HG02571 (cell line): Measurements from ENCODE around the gene UTP25.
"Not testable (repeated sequence)": the region's sequence is repeated elsewhere in the genome, so short reads cannot be mapped to it uniquely, and the experiment has no call there.

Experiments
- ATAC-seq: cut with Tn5 transposase; IDR thresholded peaks from one replicate; pipeline ENCODE4 v1.9.1; 2021; ENCODE audit warnings: mild to moderate bottlenecking, moderate library complexity; ENCODE audit not compliant: unreplicated experiment

The UTP25 gene

DNA sequence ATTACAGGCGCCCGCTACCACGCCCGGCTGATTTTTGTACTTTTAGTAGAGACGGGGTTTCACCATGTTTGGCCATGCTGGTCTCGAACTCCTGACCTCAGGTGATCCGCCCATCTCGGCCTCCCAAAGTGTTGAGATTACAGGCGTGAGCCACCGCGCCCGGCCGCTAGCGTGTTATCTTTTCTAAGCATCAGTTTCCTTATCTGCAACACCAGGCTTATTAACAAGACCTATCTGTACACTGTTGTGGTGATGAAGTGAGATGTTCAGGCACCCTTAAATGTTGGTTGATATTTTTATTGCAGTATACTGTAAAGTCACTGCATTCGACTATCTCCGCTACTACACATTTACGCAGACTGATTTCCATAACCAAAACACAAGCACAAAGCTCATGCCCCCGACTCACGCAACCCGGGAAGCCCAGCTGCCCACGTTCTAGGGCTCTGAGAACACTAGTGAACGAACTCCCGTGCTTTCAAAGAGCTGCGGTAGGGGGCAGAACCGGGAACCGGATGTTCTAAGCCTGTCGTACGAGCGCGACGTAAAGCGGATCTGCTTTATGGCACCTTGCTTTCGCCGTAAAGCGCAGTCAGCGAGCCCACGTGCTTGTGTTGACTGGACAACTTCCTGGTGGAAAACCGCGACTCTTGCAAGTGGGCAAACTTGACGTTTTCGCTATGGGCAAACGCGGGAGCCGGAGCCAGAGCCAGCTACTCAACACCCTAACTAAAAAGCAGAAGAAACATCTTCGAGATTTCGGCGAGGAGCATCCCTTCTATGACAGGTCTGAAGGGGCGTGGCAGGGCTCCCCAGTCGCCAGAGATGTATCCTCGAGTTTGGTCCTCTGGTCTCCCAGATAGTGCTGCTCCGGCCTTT is at the start of gene UTP25:
TSS of gene UTP25 (plus strand) at position 589 of the 879 bp plus-strand sequence. CDS start at position 681, 92 bp downstream.
- peak; percentile 91 for ATAC-seq

- ATAC-seq = no peak
Measured at GRCh38 chr1:209778102-209778501, 49.7 kb upstream of the UTP25 start.

GRCh38 chr1:209780268-209780667 is 47.5 kb upstream of the UTP25 start:
- ATAC-seq = no peak

DNA sequence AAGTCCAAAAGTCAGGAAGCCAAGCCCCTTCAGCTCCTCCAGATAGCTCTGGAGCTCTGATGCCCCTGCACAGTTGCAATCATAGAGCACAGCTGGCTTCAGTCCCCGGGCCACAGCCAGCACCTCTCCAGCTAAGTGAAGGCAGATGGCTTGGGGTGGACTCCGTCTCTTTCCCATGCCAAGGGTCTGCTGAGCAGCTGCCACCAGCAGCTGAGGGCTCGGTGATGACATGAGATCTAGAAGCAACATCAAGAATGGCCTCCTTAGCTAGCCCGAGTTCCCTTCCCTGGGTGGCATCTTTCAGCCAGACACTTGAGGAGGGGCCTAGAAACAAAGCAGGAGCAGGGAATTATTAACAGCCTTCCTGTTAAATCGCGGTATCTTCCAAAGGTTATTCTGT is 44.4 kb upstream of the UTP25 start:
- no peak for ATAC-seq

DNA sequence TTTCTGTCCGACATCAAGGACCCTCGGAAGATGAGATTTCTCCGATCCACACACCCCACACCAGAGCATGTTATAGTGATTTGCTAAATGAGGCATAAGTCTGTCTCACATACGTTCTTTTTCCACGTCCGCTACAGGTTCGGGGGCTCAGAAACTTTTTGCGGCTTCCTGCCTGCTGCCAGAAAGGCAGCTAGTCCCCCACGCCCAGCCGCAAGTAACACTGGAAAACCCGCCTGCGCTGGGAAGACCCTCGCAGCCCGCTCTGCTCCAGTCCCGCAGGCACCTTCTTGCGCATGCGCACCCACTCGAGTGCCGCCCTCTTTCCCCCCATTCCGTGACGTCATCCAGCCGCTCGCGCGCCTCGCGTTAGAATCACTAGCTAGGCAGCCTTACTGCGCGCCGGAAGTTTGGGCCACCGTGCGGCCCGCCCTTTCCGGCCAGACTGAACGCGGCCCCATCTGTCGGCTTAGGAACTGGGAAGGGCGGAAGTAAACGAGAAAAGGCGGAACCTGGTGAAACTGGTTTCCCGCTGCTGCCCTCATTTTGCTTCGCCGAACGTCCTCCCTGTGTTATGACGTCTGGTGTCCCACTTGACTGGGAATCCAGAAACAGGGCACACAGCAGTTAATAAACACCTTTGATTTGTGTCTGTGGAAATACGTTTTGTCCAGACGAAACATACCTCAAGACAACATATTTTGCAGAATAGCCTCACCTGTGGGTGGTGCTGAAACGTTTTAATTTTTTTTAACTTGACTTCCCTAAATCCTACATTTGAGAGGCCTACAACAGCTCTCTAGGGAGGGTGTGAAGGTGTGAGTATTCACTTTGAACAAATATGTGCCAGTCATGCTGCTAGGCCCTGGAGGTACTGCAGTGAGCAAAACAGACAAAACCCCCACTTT is 43.3 kb upstream of the UTP25 start, which contains the start of gene C1orf74:
TSS of gene C1orf74 (minus strand) at position 295 of the 905 bp plus-strand sequence. CDS start 925 bp downstream, outside the sequence.
- peak; percentile 99 for ATAC-seq

GRCh38 chr1:209785592-209785991 is 42.2 kb upstream of the UTP25 start:
- ATAC-seq = no peak

DNA sequence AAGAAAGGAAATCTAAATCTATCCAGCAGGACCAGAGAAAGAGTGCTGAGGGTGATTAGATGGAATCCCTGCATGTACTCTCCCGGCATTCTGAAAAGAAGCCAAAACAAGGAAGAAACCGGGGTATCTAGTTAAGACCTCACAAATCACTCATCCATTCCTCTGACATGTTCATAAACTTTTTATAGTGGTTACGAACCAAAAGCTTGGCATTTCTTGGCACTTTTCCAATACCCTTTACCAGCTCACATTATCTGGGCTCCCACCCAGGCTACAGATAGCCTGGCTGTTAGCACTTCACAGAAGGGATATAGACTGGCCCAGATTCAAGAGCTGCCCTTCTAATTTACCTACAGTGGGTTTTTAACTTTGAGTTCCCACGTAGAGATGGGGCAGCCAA is 41.6 kb upstream of the UTP25 start:
- no peak for ATAC-seq

DNA sequence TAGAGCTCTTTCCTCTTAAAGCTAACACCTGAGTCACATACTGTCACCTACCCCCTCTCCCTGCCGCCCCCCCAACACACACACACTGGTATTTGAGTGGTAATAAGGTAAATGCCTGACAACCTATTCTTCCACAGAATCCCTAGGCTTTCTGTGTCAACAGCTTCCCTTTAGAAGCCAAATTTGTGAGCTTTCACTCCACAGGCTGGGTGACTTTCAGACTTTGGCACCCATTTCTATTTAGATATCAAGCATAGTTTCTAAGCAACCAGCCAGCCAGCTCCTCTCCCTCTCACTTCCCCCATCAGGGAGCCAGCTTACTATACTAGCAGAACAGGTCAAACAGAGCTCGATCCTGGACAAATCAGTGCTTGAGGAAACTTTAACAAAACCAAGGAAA is 40.2 kb upstream of the UTP25 start:
- no peak for ATAC-seq

GRCh38 chr1:209789245-209789644 is 38.5 kb upstream of the UTP25 start:
- ATAC-seq = no peak

DNA sequence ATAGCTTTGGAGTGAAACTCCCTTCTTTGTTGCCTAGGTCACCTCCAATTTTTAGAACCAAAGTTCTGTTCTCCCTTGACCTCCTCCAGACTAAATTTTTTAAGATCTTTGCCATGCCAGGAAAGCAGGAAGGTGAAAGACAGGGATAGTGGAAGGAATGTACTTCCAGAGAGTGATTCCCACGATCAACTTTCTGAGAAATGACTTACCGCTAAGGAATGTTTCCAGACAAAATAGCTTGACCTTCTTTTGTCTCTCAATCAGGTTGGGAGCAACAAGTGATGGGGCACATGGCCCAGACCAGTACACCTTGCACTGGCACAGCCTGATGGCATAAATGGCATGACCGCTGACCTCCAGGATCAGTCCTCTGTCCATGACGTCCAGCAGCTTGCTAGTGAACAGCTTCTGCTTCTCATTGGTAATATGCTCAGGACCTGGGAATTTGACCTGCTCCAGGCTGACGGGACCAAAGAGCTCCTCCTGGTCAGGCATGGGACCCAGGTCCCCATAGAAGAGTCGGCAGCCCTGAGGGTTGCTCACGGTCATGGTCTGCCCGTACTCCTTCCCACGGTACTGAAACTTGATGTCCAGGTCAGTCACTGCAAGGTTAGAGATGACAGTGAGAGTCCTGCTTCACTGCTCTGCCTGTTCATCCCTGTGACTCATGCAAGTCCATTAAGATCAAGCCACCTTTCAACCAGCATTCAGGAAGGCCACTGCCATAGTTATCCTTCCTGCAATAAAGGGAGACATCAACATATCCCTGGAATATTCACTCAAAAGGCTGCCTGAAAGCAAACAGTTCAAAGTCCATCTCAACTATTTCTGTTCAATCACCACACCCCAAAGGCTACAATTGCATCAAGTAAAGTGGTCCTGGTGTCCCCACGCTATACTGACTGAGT is 37.2 kb upstream of the UTP25 start:
- no peak for ATAC-seq

- ATAC-seq = no peak
Measured at GRCh38 chr1:209791920-209792319, 35.9 kb upstream of the UTP25 start.

DNA sequence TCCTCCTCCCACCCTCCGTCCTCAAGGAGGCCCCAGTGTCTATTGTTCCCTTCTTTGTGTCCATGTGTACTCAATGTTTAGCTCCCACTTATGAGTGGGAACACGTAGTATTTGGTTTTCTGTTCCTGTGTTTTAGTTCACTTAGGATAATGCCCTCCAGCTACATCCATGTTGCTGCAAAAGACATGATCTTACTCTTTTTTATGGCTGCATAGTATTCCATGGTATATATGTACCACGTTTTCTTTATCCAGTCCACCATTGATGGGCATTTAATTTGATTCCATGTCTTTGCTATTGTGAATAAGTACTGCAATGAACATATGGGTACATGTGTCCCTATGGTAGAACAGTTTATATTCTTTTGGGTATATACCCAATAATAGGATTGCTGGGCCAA is 34.1 kb upstream of the UTP25 start:
- not testable (repeated sequence) for ATAC-seq

- no peak for ATAC-seq
Measured at GRCh38 chr1:209797978-209798639, 29.7 kb upstream of the UTP25 start.

- no peak for ATAC-seq
Measured at GRCh38 chr1:209800984-209801834, 26.6 kb upstream of the UTP25 start.

DNA sequence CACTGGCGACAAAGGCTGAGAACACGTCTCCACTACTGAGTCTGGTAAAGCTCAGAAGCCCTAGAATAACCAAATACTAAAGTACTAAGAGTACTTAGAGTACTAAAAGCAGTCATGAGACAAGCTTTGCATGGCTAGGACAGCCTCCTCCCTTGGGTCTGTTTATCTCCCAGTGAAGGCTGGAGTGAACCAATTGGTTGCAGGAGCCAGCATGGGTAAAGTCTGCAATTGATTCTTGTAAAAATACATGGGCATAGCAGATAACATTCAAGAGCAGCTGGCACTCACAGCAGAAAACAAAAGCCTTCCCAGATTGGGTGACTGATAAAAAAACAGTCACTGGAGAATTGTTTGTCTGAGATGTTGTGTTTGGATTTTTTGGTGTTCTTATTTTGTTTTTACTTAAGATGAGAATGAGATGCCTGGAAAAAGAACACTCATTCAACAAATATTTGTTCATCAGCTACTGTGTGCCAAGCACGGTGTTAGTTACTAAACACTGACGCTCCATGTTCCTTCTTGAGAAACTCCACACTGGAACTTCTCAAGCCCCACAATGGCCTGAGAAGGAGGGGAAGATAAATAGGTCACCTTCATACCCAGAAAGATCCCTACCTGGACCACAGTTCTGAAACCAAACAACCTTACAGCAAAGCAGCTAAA is 25.5 kb upstream of the UTP25 start:
- ATAC-seq = no peak

DNA sequence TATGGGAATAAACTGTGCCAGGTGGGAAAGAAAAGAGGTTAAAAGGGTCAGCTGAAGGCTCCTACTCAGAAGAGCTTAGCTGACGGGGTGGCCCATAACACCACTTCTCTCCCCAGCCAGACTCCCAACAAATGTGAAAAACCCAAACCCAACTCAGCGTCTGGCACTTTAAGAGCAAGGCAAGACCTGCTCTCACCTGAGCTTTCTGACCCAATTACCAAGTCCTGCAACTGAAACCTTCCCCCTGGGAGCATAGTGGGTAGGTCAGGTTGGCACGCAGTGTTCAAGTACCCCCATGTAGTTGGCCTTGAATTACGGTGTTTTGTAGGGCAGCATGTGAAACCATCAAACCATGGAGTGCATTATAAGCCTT is 25.0 kb upstream of the UTP25 start:
- no peak for ATAC-seq

DNA sequence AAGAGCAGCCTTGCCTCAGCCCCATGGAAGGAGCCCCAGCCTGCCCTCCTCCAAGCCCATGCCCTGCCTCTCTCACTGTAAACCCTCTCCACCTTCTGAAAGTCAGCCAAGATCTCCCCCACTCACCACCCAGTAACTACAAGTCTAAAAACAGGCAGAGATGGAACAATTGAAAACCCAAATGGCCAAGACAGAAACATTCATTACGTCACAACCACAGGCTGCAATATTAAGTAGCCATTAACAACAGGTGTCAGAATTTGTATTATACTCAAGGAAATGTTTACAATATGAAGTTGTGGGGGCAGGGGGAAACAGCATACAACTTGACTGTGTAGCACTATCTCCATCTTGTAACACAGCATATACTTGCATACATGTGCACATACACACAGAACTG is 24.2 kb upstream of the UTP25 start:
- no peak for ATAC-seq

DNA sequence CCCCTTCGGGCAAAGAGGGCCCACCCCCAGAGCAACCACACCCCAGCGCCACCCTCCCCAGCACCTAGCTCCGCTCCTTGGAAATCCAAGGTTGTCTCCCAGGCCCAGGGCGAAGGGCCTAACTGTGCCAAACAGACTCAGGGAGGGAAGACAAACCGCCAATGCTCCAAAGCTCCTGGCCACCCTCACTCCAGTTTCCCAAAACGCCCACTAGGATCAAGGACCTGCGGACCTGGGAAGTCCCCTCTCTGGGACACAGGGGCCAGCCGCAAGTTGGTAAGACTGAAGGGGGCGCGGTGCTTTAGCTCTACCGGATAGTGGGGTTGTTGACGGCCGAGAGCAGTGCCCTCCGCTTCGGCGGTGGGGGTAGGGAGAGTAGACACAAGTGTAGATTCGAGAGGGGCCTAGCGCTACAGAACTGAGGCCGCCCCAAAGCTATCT is 22.4 kb upstream of the UTP25 start:
- ATAC-seq = no peak
